Cortex of kidney (tissue), 1 donor: ENCODE results near the gene CHSY1.
"Not testable (repeated sequence)": the region's sequence is repeated elsewhere in the genome, so short reads cannot be mapped to it uniquely, and the experiment has no call there.

Source experiments
- DNase-seq: peaks from one replicate; lab custom pipeline; 2025; lab: John Stamatoyannopoulos, UW

CHSY1 gene

GRCh38 chr15:101251830-101252820, at the start of gene CHSY1:
Gene CHSY1 (minus strand): TSS chr15:101252048. CDS start chr15:101251456, 592 bp downstream.
- DNase-seq = peak; percentile 26

- DNase-seq = no peak
These were observed 44.9 kb upstream of the CHSY1 start for GRCh38 chr15:101296418-101297405.

- DNase-seq = no peak
These were observed 43.8 kb upstream of the CHSY1 start for GRCh38 chr15:101295607-101296161.

GRCh38 chr15:101294731-101295606, 43.1 kb upstream of the CHSY1 start, which contains the start of gene SNRPA1:
Gene SNRPA1 (minus strand): TSS chr15:101295248. CDS start chr15:101295178, 70 bp downstream.
- peak; percentile 37 for DNase-seq

- no peak for DNase-seq
These were observed 41.3 kb upstream of the CHSY1 start for GRCh38 chr15:101293122-101293521.

GRCh38 chr15:101288905-101289513, 37.2 kb upstream of the CHSY1 start:
- DNase-seq = no peak

GRCh38 chr15:101287342-101287741, 35.5 kb upstream of the CHSY1 start:
- not testable (repeated sequence) for DNase-seq

- no peak for DNase-seq
These were observed 34.7 kb upstream of the CHSY1 start for GRCh38 chr15:101286471-101287114.

- DNase-seq = no peak
These were observed 32.1 kb upstream of the CHSY1 start for GRCh38 chr15:101283931-101284330.

- DNase-seq = no peak
These were observed 28.2 kb upstream of the CHSY1 start for GRCh38 chr15:101280007-101280406.

GRCh38 chr15:101277943-101278564, 26.2 kb upstream of the CHSY1 start:
- no peak for DNase-seq

GRCh38 chr15:101277038-101277822, 25.4 kb upstream of the CHSY1 start, which contains the start of gene SELENOS:
Gene SELENOS (minus strand): TSS chr15:101277485. CDS start chr15:101277417, 68 bp downstream.
- peak; percentile 39 for DNase-seq

- no peak for DNase-seq
These were observed 24.7 kb upstream of the CHSY1 start for GRCh38 chr15:101276501-101277037.

- no peak for DNase-seq
These were observed 23.2 kb upstream of the CHSY1 start for GRCh38 chr15:101275018-101275417.

GRCh38 chr15:101273534-101273933, 21.7 kb upstream of the CHSY1 start:
- no peak for DNase-seq

GRCh38 chr15:101272584-101272983, 20.7 kb upstream of the CHSY1 start:
- no peak for DNase-seq

- DNase-seq = no peak
These were observed 17.8 kb upstream of the CHSY1 start for GRCh38 chr15:101269479-101270223.
